UCSD-AML1 (cell line): Measurements from ENCODE around the gene PPP2R3A.
"Not testable (repeated sequence)": the region's sequence is repeated elsewhere in the genome, so short reads cannot be mapped to it uniquely, and the experiment has no call there.

Experiments
- DNase-seq: peaks from one replicate; lab custom pipeline; 2025; ENCODE audit not compliant: unreplicated experiment; lab: John Stamatoyannopoulos, UW

Gene PPP2R3A

GRCh38 chr3:136146981-136147729, 181.6 kb downstream of the PPP2R3A start:
- no peak for DNase-seq

- no peak for DNase-seq
These were observed 184.1 kb downstream of the PPP2R3A start for GRCh38 chr3:136149667-136150066.

GRCh38 chr3:136151219-136151618, 185.7 kb downstream of the PPP2R3A start:
- DNase-seq = no peak

GRCh38 chr3:136152176-136152843, 186.8 kb downstream of the PPP2R3A start:
- no peak for DNase-seq

- no peak for DNase-seq
These were observed 187.4 kb downstream of the PPP2R3A start for GRCh38 chr3:136152963-136153362.

GRCh38 chr3:136161516-136161915, 196.0 kb downstream of the PPP2R3A start:
- no peak for DNase-seq

GRCh38 chr3:136162322-136162721, 196.8 kb downstream of the PPP2R3A start:
- DNase-seq = no peak

- not testable (repeated sequence) for DNase-seq
These were observed 198.1 kb downstream of the PPP2R3A start for GRCh38 chr3:136163607-136164006.

- DNase-seq = no peak
These were observed 201.0 kb downstream of the PPP2R3A start for GRCh38 chr3:136166507-136166906.

GRCh38 chr3:136168236-136168635, 202.7 kb downstream of the PPP2R3A start:
- DNase-seq = not testable (repeated sequence)

GRCh38 chr3:136171097-136171542, 205.6 kb downstream of the PPP2R3A start:
- no peak for DNase-seq

GRCh38 chr3:136173939-136174490, 208.5 kb downstream of the PPP2R3A start:
- DNase-seq = no peak

- no peak for DNase-seq
These were observed 212.3 kb downstream of the PPP2R3A start for GRCh38 chr3:136177876-136178275.

- DNase-seq = no peak
These were observed 216.2 kb downstream of the PPP2R3A start for GRCh38 chr3:136181741-136182140.

GRCh38 chr3:136184703-136185102, 219.2 kb downstream of the PPP2R3A start:
- no peak for DNase-seq

- DNase-seq = peak; percentile 23
These were observed 220.8 kb downstream of the PPP2R3A start for GRCh38 chr3:136186344-136186743.

GRCh38 chr3:136186846-136187245, 221.3 kb downstream of the PPP2R3A start:
- no peak for DNase-seq

- no peak for DNase-seq
These were observed 222.3 kb downstream of the PPP2R3A start for GRCh38 chr3:136187868-136188267.

GRCh38 chr3:136189043-136189442, 223.5 kb downstream of the PPP2R3A start:
- no peak for DNase-seq

GRCh38 chr3:136189859-136190617, 224.5 kb downstream of the PPP2R3A start:
- no peak for DNase-seq

- not testable (repeated sequence) for DNase-seq
These were observed 226.7 kb downstream of the PPP2R3A start for GRCh38 chr3:136192195-136192594.
